VCaP (cell line): ENCODE data around the gene PEX13.

Source experiments
- H3K27ac ChIP-seq: fragments of 450-650 bp; 2 replicates; pipeline ENCODE4 v1.5.1; 2017
- TF ChIP-seq, protein P1 (sequence below): fragments of 450-650 bp; conservative IDR thresholded peaks from 2 replicates; pipeline ENCODE4 v1.5.1; 2017; ENCODE audit warnings: mild to moderate bottlenecking, moderate library complexity

Gene PEX13

DNA sequence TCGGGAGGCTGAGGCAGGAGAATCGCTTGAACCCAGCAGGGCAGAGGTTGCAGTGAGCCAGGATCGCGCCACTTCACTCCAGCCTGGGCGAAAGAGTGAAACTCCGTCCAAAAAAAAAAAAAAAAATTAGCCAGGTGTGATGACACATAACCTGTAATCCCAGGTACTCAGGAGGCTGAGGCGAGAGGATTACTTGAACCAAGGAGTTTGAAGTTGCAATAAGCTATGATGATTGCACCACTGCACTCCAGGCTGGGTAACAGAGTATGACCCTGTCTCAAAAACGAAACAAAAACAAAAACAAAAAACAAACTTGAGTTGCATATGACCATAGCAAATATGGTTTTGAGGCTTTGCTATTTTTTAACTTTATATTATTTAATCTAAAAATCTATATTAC lies 74.0 kb downstream of the PEX13 start:
- no peak overlapping the region for H3K27ac ChIP-seq
- TF ChIP-seq, protein P1, sequence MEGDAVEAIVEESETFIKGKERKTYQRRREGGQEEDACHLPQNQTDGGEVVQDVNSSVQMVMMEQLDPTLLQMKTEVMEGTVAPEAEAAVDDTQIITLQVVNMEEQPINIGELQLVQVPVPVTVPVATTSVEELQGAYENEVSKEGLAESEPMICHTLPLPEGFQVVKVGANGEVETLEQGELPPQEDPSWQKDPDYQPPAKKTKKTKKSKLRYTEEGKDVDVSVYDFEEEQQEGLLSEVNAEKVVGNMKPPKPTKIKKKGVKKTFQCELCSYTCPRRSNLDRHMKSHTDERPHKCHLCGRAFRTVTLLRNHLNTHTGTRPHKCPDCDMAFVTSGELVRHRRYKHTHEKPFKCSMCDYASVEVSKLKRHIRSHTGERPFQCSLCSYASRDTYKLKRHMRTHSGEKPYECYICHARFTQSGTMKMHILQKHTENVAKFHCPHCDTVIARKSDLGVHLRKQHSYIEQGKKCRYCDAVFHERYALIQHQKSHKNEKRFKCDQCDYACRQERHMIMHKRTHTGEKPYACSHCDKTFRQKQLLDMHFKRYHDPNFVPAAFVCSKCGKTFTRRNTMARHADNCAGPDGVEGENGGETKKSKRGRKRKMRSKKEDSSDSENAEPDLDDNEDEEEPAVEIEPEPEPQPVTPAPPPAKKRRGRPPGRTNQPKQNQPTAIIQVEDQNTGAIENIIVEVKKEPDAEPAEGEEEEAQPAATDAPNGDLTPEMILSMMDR = no peak

DNA sequence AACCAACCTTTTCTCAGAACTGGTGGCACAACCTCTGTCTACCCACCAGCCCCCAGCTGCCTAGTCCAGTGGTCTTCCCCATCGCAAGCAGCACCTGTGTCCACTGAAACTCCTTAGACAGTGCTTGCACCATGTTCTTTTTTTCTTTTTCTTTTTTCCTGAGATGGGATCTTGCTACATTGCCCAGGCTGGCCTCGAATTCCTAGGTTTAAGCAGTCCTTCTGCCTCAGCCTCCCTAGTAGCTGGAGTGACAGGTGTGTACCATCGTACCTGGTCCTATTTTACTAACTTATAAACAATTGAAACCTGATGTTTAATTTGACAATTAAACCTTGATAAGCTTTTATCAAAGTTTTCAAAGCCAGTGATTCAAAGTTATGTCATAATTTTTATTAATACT lies 78.9 kb downstream of the PEX13 start:
- no peak overlapping the region for H3K27ac ChIP-seq
- TF ChIP-seq, protein P1 = no peak

DNA sequence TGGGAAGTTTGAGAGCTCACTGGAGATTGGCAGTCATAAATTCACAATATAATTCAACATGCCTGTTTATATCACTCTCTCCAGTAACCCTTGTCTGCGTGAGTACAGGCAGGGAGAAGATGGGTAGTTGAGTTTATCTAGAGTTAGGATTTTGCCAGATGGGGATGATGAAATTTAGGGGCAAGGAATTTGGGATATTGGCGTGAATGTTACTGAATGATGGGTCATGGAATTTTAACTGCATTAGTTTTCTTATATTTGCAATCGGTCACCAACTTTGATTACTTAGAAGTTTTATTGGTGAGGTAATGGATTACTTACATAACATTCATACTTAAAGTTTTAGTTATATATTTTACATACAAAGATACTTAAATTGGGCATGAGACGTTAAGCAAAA lies 83.3 kb downstream of the PEX13 start:
- H3K27ac ChIP-seq = no peak overlapping the region
- TF ChIP-seq, protein P1 = no peak
